HG02938 (cell line): ENCODE results near the gene CRKL.

Experiments used
- ATAC-seq: cut with Tn5 transposase; IDR thresholded peaks from one replicate; pipeline ENCODE4 v1.9.1; 2021; ENCODE audit warnings: mild to moderate bottlenecking, moderate library complexity; ENCODE audit not compliant: unreplicated experiment

Gene CRKL

GRCh38 chr22:20951151-20951931, 34.1 kb downstream of the CRKL start:
- ATAC-seq = no peak

DNA sequence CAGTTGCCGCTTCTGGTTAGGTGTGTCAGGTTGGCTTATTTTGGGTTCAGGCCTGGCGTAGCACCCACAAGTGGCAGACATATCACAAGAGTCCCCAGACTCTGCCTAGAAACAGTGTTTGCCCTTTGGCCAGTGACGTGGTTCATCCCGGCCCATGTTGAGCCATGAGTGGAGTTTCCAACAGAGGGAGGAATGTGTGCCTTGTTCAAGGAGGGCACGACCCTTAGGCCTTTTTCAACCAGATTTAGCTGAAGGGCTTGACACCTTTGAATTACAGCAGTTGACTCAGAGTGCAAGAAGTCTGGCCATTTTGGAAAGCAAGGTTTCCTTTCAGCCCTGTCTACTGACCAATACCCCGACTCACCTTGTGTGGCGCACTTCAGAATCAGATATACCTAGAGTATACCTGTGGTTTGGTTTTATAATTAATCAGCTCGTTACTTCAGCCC, 34.7 kb downstream of the CRKL start:
- ATAC-seq = no peak

GRCh38 chr22:20952544-20953341, 35.5 kb downstream of the CRKL start:
- ATAC-seq = no peak

GRCh38 chr22:20953342-20953608, 36.1 kb downstream of the CRKL start:
- no peak for ATAC-seq

GRCh38 chr22:20953668-20954500, 36.7 kb downstream of the CRKL start:
- no peak for ATAC-seq

DNA sequence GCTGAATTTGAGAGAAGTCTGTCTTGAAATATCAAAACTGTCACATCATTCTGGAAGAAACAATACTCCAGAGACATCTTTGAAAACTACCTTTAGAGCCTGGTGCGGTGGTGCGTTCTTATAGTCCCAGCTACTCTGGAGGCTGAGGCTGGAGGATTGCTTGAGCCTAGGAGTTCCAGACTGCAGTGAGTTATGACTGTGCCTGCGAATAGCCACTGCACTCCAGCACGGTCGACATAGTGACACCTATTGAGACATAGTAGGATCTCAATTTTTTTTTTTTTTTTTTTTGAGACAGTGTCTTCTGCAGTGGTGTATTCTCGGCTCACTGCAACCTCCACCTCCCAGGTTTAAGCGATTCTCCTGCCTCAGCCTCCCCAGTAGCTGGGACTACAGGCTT, 38.3 kb downstream of the CRKL start:
- no peak for ATAC-seq

GRCh38 chr22:20956258-20957101, 39.3 kb downstream of the CRKL start:
- no peak for ATAC-seq

- ATAC-seq = no peak
Measured at GRCh38 chr22:20957102-20957682, 40.0 kb downstream of the CRKL start.

DNA sequence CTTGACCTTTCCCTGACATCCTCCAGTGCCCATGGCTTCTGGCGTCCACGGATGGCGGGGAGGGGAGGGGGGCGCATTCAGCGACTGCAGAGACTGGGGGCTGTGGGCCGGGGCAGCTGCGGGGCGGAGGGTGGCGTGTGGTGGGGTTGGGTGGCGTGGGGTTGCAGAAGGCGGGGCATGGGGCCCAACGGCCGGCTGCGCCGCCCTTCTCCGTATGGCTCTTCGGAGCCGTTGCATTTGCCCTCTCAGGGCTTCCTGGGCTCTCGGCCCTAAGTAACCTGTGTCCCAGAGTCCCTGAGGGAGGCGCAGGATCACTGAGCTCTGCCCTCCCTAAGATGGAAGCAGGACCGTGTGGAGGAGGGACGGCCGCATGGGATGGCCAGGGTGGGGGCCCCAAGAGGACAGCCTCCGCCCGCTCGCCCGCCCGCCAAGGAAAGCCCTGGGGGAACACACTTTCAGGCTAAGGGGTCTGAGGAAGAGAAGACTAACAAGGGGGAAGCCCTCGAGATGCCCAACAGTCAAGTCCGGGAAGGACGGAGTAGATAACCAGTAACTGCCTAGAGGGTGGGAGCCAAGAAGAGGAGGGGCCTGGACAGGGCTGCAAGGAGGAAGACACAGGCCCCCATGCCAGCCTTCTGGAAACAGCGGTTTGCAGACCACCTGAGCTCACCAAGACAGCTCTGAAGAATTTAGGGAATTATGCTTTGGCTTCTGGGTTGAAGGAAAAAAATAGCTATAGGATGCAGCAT, 40.6 kb downstream of the CRKL start:
- no peak for ATAC-seq

GRCh38 chr22:20959578-20960461, 42.6 kb downstream of the CRKL start:
- no peak for ATAC-seq

DNA sequence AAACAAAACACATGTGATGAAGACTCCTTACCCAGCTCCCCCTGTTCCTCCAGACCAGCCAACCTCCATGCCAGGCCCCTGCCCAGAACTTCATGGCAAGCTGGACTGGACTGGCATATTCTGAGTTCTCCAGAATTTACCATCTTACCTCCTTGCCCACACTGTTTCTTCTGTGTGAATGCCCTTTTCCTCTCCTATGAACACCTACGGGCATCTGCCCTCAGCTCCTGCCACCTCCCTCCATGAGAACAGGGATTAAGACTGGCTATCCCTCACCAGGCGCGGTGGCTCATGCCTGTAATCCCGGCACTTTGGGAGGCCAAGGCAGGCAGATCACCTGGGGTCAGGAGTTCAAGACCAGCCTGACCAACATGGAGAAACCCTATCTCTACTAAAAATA, 43.4 kb downstream of the CRKL start:
- ATAC-seq = no peak

GRCh38 chr22:20962491-20962945, 45.3 kb downstream of the CRKL start:
- ATAC-seq = no peak

- no peak for ATAC-seq
Measured at GRCh38 chr22:20963201-20964052, 46.2 kb downstream of the CRKL start.

GRCh38 chr22:20964090-20964798, 47.0 kb downstream of the CRKL start:
- no peak for ATAC-seq

- ATAC-seq = no peak
Measured at GRCh38 chr22:20964799-20965103, 47.5 kb downstream of the CRKL start.

DNA sequence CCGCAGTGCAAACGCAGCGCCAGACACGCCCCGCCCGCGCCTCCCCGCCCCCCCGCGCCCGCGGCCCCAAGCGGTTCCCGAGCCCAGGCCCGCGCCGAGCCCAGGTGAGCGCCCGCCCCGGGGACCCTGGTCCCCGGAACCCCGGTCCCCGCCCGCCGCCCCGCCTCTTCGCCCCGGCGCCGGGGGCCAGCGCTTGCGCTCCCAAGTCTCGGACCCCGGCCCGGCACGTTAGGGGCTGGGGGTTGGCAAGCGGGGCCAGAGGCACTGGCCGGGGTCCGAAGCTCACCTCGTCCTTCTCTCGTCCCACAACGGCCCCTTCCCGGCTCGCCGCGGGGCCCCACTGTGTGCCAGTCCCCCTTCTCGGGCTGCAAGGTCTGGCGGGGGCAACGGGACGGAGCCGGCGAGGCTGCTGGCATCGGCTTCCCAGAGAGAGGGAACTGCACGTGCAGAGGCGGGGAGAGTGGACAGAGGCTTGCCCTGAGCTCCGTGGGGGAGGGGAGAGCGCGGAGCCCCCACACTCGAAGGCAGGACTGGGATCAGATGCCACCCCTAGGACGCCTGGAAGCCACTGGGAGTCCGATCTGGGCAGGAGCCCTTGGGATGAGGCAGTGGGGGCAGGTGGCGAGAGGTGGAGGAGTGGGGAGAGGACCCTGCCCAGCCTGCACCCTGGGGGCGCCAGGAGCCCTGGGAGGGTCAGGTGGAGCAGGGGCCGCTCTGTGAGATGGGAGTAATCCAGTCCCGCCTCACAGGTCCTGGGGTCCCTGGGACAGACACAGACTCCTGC, 48.1 kb downstream of the CRKL start:
- no peak for ATAC-seq
